ENCODE data around the gene DLGAP1.
"Not testable (repeated sequence)": the region's sequence is repeated elsewhere in the genome, so short reads cannot be mapped to it uniquely, and the experiment has no call there.

Gene DLGAP1

DNA sequence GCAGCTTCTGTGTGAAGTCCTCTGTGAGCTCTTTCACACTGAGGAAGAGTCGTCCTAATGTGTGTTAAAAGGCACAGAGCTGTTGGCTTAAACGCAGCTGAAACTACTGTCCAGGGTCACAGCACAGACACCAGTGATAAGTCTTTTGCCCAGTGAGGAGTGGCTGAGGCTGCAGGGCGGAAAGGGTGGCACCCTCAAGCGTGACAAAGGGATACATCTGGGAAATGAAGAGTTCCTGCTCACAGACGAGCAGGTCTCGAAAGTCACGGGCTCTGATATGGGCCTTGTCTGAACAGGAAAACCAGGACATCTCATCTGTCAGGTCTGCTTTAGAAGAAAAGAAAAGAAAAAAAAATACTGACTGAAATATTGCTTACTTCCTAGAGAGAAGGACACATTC, 968.6 kb downstream of the DLGAP1 start:
- H3K4me3 ChIP-seq (ENCODE audit: insufficient read depth, low read depth, low read length) = no peak overlapping the region
- peaks cover under 1% of the 10 kb centered on the region for H3K4me1 ChIP-seq (ENCODE audit: control insufficient read depth, insufficient read depth, low read length)
- H3K27ac ChIP-seq (ENCODE audit: insufficient read depth, low read depth, low read length, poor library complexity, severe bottlenecking) = no peak overlapping the region
- WGBS, 2 experiments = 92 to 93% methylated on average over 7 of the region's 7 CpGs
- no peaks in the 10 kb centered on the region for H3K36me3 ChIP-seq (ENCODE audit: control insufficient read depth, insufficient read depth, low read length)
- H3K9me3 ChIP-seq (ENCODE audit: control insufficient read depth, low read length) = no peaks in the 10 kb centered on the region
- no peaks in the 10 kb centered on the region for H3K27me3 ChIP-seq (ENCODE audit: control insufficient read depth, insufficient read depth, low read length, poor library complexity, severe bottlenecking)

GRCh38 chr18:3485153-3486149, 969.7 kb downstream of the DLGAP1 start:
- peaks cover 5% of the 10 kb centered on the region for H3K4me1 ChIP-seq (ENCODE audit: control insufficient read depth, insufficient read depth, low read length)
- no peak overlapping the region for H3K27ac ChIP-seq (ENCODE audit: insufficient read depth, low read depth, low read length, poor library complexity, severe bottlenecking)
- WGBS, 2 experiments = 85 to 90% methylated on average over 9 of the region's 9 CpGs

DNA sequence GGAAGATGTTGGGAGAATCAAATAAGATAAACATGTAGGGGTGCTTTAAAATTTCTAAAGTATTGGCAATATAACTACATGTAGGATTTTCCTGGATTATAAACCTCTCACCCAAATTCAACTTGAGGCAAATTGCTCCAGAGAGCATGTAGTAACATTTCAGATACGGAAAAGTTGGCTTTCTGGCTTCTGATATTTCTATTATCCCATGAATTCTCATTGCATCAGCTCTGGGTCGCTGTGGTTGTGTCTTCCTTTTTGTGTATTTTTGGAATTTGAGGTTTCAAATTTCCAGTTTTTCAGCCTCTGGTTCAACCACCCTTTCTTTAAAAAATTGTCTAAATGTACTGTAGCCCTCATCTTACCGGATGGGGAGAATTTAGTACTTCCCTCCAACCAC, 972.8 kb downstream of the DLGAP1 start:
- H3K4me1 ChIP-seq (ENCODE audit: control insufficient read depth, insufficient read depth, low read length) = peaks cover 5% of the 10 kb centered on the region
- H3K4me3 ChIP-seq (ENCODE audit: insufficient read depth, low read depth, low read length) = no peak overlapping the region
- H3K27ac ChIP-seq (ENCODE audit: insufficient read depth, low read depth, low read length, poor library complexity, severe bottlenecking) = no peak overlapping the region
- 95 to 98% methylated on average over 3 of the region's 3 CpGs for WGBS, 2 experiments
- no peaks in the 10 kb centered on the region for H3K36me3 ChIP-seq (ENCODE audit: control insufficient read depth, insufficient read depth, low read length)
- H3K27me3 ChIP-seq (ENCODE audit: control insufficient read depth, insufficient read depth, low read length, poor library complexity, severe bottlenecking) = no peaks in the 10 kb centered on the region
- H3K9me3 ChIP-seq (ENCODE audit: control insufficient read depth, low read length) = no peaks in the 10 kb centered on the region

More at GRCh38 chr18:3485153-3486149, 969.7 kb downstream of the DLGAP1 start:
- H3K36me3 ChIP-seq (ENCODE audit: control insufficient read depth, insufficient read depth, low read length) = no peaks in the 10 kb centered on the region
- no peaks in the 10 kb centered on the region for H3K9me3 ChIP-seq (ENCODE audit: control insufficient read depth, low read length)
- H3K27me3 ChIP-seq (ENCODE audit: control insufficient read depth, insufficient read depth, low read length, poor library complexity, severe bottlenecking) = no peaks in the 10 kb centered on the region
- no peak overlapping the region for H3K4me3 ChIP-seq (ENCODE audit: insufficient read depth, low read depth, low read length)

- H3K36me3 ChIP-seq (ENCODE audit: control insufficient read depth, insufficient read depth, low read length) = no peaks in the 10 kb centered on the region
Observed at GRCh38 chr18:3481696-3482210, 973.4 kb downstream of the DLGAP1 start.

DNA sequence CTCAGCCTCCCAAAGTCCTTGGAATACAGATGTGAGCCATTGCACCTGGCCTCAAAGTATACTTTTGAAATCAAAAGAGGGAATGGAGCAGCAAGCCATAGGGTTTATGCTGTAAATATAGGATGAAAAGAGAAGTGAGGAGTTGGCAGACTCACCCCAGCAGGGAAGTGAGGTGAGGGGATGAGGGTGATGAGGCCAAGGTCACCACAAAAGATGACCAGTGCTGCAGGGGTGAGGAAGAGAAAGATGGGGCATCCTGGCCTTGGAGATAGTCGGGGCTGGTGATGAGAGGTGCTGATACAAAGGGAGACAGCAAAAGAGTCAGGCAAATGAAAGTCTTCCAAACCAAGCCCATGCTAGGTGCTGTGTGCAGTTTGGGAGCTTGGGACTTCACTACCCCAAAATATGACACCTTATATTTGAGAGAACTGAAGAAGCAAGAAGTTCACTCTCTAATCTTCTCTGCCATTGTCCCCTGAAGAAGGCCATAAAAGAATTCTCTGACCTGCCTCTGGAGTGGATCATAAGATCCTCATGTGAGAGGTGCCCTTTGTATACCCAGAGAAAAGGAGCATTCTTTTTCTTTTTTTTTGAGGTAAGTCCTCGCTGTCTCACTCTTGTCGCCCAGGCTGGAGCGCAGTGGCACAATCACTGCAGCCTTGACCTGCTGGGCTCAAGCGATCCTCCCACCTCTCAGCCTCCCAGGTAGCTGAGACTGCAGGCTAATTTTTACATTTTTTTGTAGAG, 974.1 kb downstream of the DLGAP1 start:
- H3K9me3 ChIP-seq (ENCODE audit: control insufficient read depth, low read length) = no peaks in the 10 kb centered on the region
- no peaks in the 10 kb centered on the region for H3K27me3 ChIP-seq (ENCODE audit: control insufficient read depth, insufficient read depth, low read length, poor library complexity, severe bottlenecking)
- no peaks in the 10 kb centered on the region for H3K36me3 ChIP-seq (ENCODE audit: control insufficient read depth, insufficient read depth, low read length)
- no peak overlapping the region for H3K4me3 ChIP-seq (ENCODE audit: insufficient read depth, low read depth, low read length)
- H3K27ac ChIP-seq (ENCODE audit: insufficient read depth, low read depth, low read length, poor library complexity, severe bottlenecking) = no peak overlapping the region
- H3K4me1 ChIP-seq (ENCODE audit: control insufficient read depth, insufficient read depth, low read length) = peaks cover 5% of the 10 kb centered on the region
- WGBS, 2 experiments = 84 to 87% methylated on average over 5 of the region's 5 CpGs

More at GRCh38 chr18:3481696-3482210, 973.4 kb downstream of the DLGAP1 start:
- Histone ChIP-seq H3K27me3 (ENCODE audit: control insufficient read depth, insufficient read depth, low read length, poor library complexity, severe bottlenecking) (no peaks in the 10 kb centered on the region), H3K27ac (ENCODE audit: insufficient read depth, low read depth, low read length, poor library complexity, severe bottlenecking) (no peak overlapping the region), H3K9me3 (ENCODE audit: control insufficient read depth, low read length) (no peaks in the 10 kb centered on the region), H3K4me3 (ENCODE audit: insufficient read depth, low read depth, low read length) (no peak overlapping the region), H3K4me1 (ENCODE audit: control insufficient read depth, insufficient read depth, low read length) (peaks cover 5% of the 10 kb centered on the region)
- WGBS, 2 experiments = 35 to 46% methylated on average over 5 of the region's 5 CpGs

DNA sequence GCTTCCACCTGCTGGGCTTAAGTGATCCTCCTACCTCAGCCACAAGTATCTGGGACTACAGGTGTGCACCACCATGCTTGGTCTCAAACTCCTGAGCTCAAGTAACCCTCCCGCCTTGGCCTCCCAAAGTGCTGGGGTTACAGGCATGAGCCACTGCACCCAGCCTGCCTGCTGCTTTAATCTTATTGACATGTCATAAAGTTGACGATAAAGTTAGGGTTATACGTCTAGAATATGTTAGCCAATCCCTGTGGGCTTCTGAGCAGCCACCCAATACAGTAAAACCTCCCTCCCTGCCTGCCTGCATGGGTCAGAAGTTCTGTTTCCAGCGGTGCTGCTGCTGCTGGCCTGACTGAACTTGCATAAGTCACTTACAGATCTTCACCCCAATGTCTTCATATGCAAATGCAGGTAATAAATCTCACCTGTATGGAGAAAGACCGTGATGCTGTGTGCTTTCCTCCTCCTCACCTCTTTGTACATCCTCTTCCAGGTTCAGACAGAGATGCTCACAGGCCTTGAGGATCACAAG, 975.1 kb downstream of the DLGAP1 start:
- Histone ChIP-seq H3K27ac (ENCODE audit: insufficient read depth, low read depth, low read length, poor library complexity, severe bottlenecking) (no peak overlapping the region), H3K36me3 (ENCODE audit: control insufficient read depth, insufficient read depth, low read length) (no peaks in the 10 kb centered on the region), H3K4me3 (ENCODE audit: insufficient read depth, low read depth, low read length) (no peak overlapping the region), H3K27me3 (ENCODE audit: control insufficient read depth, insufficient read depth, low read length, poor library complexity, severe bottlenecking) (no peaks in the 10 kb centered on the region), H3K9me3 (ENCODE audit: control insufficient read depth, low read length) (no peaks in the 10 kb centered on the region), H3K4me1 (ENCODE audit: control insufficient read depth, insufficient read depth, low read length) (peaks cover 5% of the 10 kb centered on the region)
- WGBS, 2 experiments = 88 to 89% methylated on average over 5 of the region's 5 CpGs

DNA sequence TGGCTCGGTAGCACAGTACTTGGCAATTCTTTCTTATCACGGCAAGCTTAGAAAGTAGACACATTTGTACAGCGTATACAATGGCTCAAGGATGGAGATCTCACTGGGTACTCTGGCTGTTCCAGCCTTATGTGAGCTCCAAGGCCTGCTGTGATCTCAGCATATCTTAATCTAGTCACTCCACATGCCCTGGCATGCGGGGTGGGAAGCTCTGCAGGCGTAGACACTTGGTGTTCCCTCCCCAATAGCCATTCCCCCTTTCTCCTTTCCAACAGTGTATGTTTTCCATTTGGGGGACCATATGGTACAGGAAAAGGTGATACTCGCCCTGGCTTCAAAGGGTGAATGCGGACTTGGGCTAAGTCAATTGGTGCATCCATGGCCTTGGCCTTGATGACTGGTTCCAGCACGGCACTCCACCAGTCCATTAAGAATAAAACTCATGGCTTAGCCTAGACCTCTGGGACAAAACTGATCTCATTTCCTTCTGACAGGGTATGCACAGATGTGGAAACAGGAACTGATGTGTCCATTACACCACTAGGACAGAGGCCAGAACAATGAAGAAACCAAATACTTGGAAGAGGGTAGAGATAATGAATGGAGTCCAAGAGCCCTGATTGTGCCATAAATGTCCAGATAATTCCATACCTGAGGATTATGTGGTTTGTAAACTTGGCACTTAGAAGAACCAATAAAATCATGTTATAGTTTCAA, 976.7 kb downstream of the DLGAP1 start:
- no peaks in the 10 kb centered on the region for H3K27me3 ChIP-seq (ENCODE audit: control insufficient read depth, insufficient read depth, low read length, poor library complexity, severe bottlenecking)
- H3K9me3 ChIP-seq (ENCODE audit: control insufficient read depth, low read length) = no peaks in the 10 kb centered on the region
- no peak overlapping the region for H3K4me3 ChIP-seq (ENCODE audit: insufficient read depth, low read depth, low read length)
- H3K4me1 ChIP-seq (ENCODE audit: control insufficient read depth, insufficient read depth, low read length) = peaks cover 5% of the 10 kb centered on the region
- no peak overlapping the region for H3K27ac ChIP-seq (ENCODE audit: insufficient read depth, low read depth, low read length, poor library complexity, severe bottlenecking)
- WGBS, 2 experiments = 94% methylated on average over 8 of the region's 8 CpGs
- H3K36me3 ChIP-seq (ENCODE audit: control insufficient read depth, insufficient read depth, low read length) = no peaks in the 10 kb centered on the region

- no peak overlapping the region for H3K27ac ChIP-seq (ENCODE audit: insufficient read depth, low read depth, low read length, poor library complexity, severe bottlenecking)
- H3K9me3 ChIP-seq (ENCODE audit: control insufficient read depth, low read length) = no peaks in the 10 kb centered on the region
- H3K4me1 ChIP-seq (ENCODE audit: control insufficient read depth, insufficient read depth, low read length) = peaks cover 4% of the 10 kb centered on the region
- WGBS, 2 experiments = 94 to 96% methylated on average over 16 to 18 of the region's 18 CpGs
- H3K27me3 ChIP-seq (ENCODE audit: control insufficient read depth, insufficient read depth, low read length, poor library complexity, severe bottlenecking) = no peaks in the 10 kb centered on the region
- no peak overlapping the region for H3K4me3 ChIP-seq (ENCODE audit: insufficient read depth, low read depth, low read length)
- no peaks in the 10 kb centered on the region for H3K36me3 ChIP-seq (ENCODE audit: control insufficient read depth, insufficient read depth, low read length)
Observed at GRCh38 chr18:3472681-3473544, 982.2 kb downstream of the DLGAP1 start.

GRCh38 chr18:3472121-3472520, 983.0 kb downstream of the DLGAP1 start:
- not testable (repeated sequence) for H3K27me3 ChIP-seq (ENCODE audit: control insufficient read depth, insufficient read depth, low read length, poor library complexity, severe bottlenecking); H3K36me3 ChIP-seq (ENCODE audit: control insufficient read depth, insufficient read depth, low read length); H3K4me3 ChIP-seq (ENCODE audit: insufficient read depth, low read depth, low read length); H3K4me1 ChIP-seq (ENCODE audit: control insufficient read depth, insufficient read depth, low read length); H3K9me3 ChIP-seq (ENCODE audit: control insufficient read depth, low read length); H3K27ac ChIP-seq (ENCODE audit: insufficient read depth, low read depth, low read length, poor library complexity, severe bottlenecking)
- WGBS, 2 experiments = 89 to 92% methylated on average over 3 of the region's 3 CpGs
